ENCODE measurements around the gene ZFYVE28. TPM values are rescaled to one million over a fixed set of nuclear protein-coding genes. Genes with fewer than 3 reads are reported as not detected.
A peak's percentile ranks its signal among the peaks of the same experiment; 100 is the strongest.

Gene ZFYVE28
- total and polyA plus RNA-seq, 10 of the 15 experiments (the other 5 are each of a cell fraction or from before 2014, with no cell fraction given) = 0.06 to 1.9 (median 0.22) TPM; not detected in 1

DNA sequence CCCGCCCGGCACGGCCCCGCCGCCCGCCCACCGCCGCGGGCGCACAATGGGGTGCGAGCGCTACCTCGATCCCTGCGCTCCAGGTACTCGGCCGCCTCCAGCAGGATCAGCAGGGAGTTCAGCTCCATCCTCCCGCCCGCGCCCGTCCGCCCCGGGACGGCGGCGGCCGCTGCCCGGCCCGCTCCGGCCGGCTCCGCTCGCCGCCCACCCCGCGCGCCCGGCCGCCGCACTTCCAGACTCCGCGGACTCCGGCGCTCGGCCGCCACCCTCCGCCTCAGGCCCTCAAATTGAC lies 156.6 kb downstream of the ZFYVE28 start, which contains the start of gene MXD4:
MXD4 (minus strand) TSS at position 257 of the 292 bp plus-strand sequence; CDS start at position 128, 129 bp downstream.
- DNase-seq (ENCODE audit: low read depth, low spot score) = no peak
- H3K9me3 ChIP-seq (replicated peaks; ENCODE audit: control insufficient read depth, insufficient read depth, low read length) = no peaks in the 10 kb centered on the region
- peak within 1 kb of the TSS; percentile 88 for H3K4me3 ChIP-seq
- SMC1A ChIA-PET (ENCODE audit: uncharacterized antibody, unreplicated experiment) = interaction anchor here (0.7 to 1.1 kb wide), 4 partner anchors 21 to 151 kb away, joined by 3 to 5 read pairs (median 5); no protein-coding TSS in a partner anchor
- no peaks in the 10 kb centered on the region for H3K27me3 ChIP-seq (replicated peaks in 1 of 2; ENCODE audit: control insufficient read depth in 2 of 2, insufficient read depth in 2 of 2, low read length in 1 of 2)
- CTCF ChIA-PET = interaction anchor here (0.9 to 1.0 kb wide), 3 partner anchors 18 to 151 kb away, joined by 3 to 6 read pairs (median 3); no protein-coding TSS in a partner anchor
- H3K36me3 ChIP-seq (ENCODE audit: control insufficient read depth in 2 of 2, insufficient read depth in 2 of 2, low read length in 1 of 2) = no peaks in the 10 kb centered on the region; a peak in 1 of 4 replicates
- peak within 1 kb of the TSS; percentile 88 for H3K9ac ChIP-seq (ENCODE audit: control insufficient read depth, insufficient read depth, low read length)
- ATAC-seq = no peak
- H4K20me1 ChIP-seq (ENCODE audit: control insufficient read depth, insufficient read depth) = no peaks in the 10 kb centered on the region; the same call in 1 of the 2 replicates
- peaks cover 10% of the 10 kb centered on the region for H3K79me2 ChIP-seq (ENCODE audit: control insufficient read depth, insufficient read depth, low read length)
- in situ Hi-C loops (cut with MboI) = no loop called here
- no peaks in the 10 kb centered on the region; the same call in 1 of the 2 replicates for H3K4me1 ChIP-seq (ENCODE audit: control insufficient read depth, insufficient read depth, low read length)
- peak within 1 kb of the TSS; percentile 87 for H2AFZ ChIP-seq (ENCODE audit: control insufficient read depth, low read depth, low read length)
- peak within 1 kb of the TSS; percentile 82 for H3K27ac ChIP-seq (ENCODE audit: control insufficient read depth, insufficient read depth)
- 0% methylated on average over 24 of the region's 46 CpGs for WGBS (ENCODE audit: insufficient coverage, insufficient replicate concordance, low lambda C conversion rate, missing lambda C conversion rate)
- FAIRE-seq = no peak
- intact Hi-C loops (cut with micrococcal nuclease; ENCODE audit: unreplicated experiment) = loop anchor here (1.0 to 10.0 kb wide), 3 partner anchors 19 to 813 kb away; partner anchors contain the start of genes HAUS3, HTT, HTT-AS and POLN
- RAD21 ChIA-PET (ENCODE audit: unreplicated experiment) = interaction anchor here (0.8 to 1.7 kb wide), 8 partner anchors 11 to 223 kb away, joined by 3 to 15 read pairs (median 6); partner anchors contain the start of gene RNF4
- no TSS peak for BruUV-seq (replicated peaks)
- POLR2A ChIA-PET = interaction anchor here (0.7 to 1.1 kb wide), 7 partner anchors 10 to 523 kb away, joined by 3 to 19 read pairs (median 4); partner anchors contain the start of genes HAUS3, POLN and RNF4
- peak within 1 kb of the TSS; percentile 94 for H3K4me2 ChIP-seq (ENCODE audit: control insufficient read depth, insufficient read depth)
- TF ChIP-seq TAF1 (IDR thresholded peaks at IDR 0.05; ENCODE audit: borderline replicate concordance, low read depth, low read length) (peak; percentile 51; the same call in 1 of the 2 replicates), SUZ12 (IDR thresholded peaks at IDR 0.05; ENCODE audit: unreplicated experiment) (no peak), YY1 (IDR thresholded peaks at IDR 0.05; ENCODE audit: low read depth, low read length) (peak; percentile 32; the same call in 1 of the 2 replicates), EGR1 (IDR thresholded peaks at IDR 0.05; ENCODE audit: borderline replicate concordance in 1 of 2, low read depth in 2 of 2, low read length in 2 of 2) (0 out of 3 replicates have a peak, but pooled peaks of 1 of the 2 experiments have one; percentile 10), EP300 (IDR thresholded peaks at IDR 0.05; ENCODE audit: borderline replicate concordance in 1 of 2, control insufficient read depth in 1 of 2, low read depth in 2 of 2, low read length in 2 of 2) (no peak), ELK1 (IDR thresholded peaks at IDR 0.05; ENCODE audit: low read depth, low read length) (no peak), RELA (IDR thresholded peaks at IDR 0.05; ENCODE audit: borderline replicate concordance, partially characterized antibody) (no peak), TCF12 (IDR thresholded peaks at IDR 0.05; ENCODE audit: low read depth, low read length) (no peak), ZSCAN29 (IDR thresholded peaks at IDR 0.05) (0 out of 2 replicates have a peak, but pooled peaks have one; percentile 57), SPI1 (IDR thresholded peaks at IDR 0.05; ENCODE audit: borderline replicate concordance, insufficient read depth, low read depth, low read length) (no peak), SMARCA5 (IDR thresholded peaks at IDR 0.05) (peak; percentile 39; the same call in 1 of the 2 replicates), REST (IDR thresholded peaks at IDR 0.05; ENCODE audit: low read depth, low read length) (no peak), GABPA (IDR thresholded peaks at IDR 0.05; ENCODE audit: low read depth) (no peak), SRF (IDR thresholded peaks at IDR 0.05; ENCODE audit: low read depth in 2 of 2, low read length in 2 of 2) (no peak), ESRRA (IDR thresholded peaks at IDR 0.05; ENCODE audit: low read length) (no peak), CREB1 (IDR thresholded peaks at IDR 0.05; ENCODE audit: low read depth) (no peak), POU2F2 (IDR thresholded peaks at IDR 0.05; ENCODE audit: borderline replicate concordance, low read depth, low read length) (no peak), BCL3 (IDR thresholded peaks at IDR 0.05; ENCODE audit: borderline replicate concordance, insufficient read depth, low read depth, low read length, poor library complexity, severe bottlenecking) (no peak)

Measured in GM12878 (cell line).